Measurements from ENCODE around the gene PCDHGA5. TPM values are rescaled to one million over a fixed set of nuclear protein-coding genes. Genes with fewer than 3 reads are reported as not detected.
"Not testable (repeated sequence)": the region's sequence is repeated elsewhere in the genome, so short reads cannot be mapped to it uniquely, and the experiment has no call there.

Gene PCDHGA5
- total RNA-seq (10 to 100 TPM in 1 of 2 donors, 1 to 10 TPM in 1; 9.4 to 12.2 TPM), polyA plus RNA-seq (ENCODE audit: insufficient read depth, low read depth, low replicate concordance) (1.5 TPM)
- long read RNA-seq, donor 1, full-length matches to known transcripts: 6 of 6 reads
- long read RNA-seq, donor 1, partial matches to known transcripts: 0 of 6 reads
- long read RNA-seq, donor 1, other reads (novel, unspliced or antisense): 0 of 6 reads
- long read RNA-seq, donor 2: 0 reads

- intact Hi-C loops (cut with DNase I; ENCODE audit: low total_unique reads): no loop called here
- Histone ChIP-seq H3K4me1 (no peaks in the 10 kb centered on the region), H3K27me3 (no peaks in the 10 kb centered on the region), H3K4me3 (peak within 1 kb of the TSS in 1 of 2 donors; percentile 27), H3K27ac (no peak within 1 kb of the TSS), H3K36me3 (ENCODE audit: low read depth, missing control alignments) (no peaks in the 10 kb centered on the region), H3K9me3 (no peaks in the 10 kb centered on the region)
- TF ChIP-seq CTCF (IDR thresholded peaks at IDR 0.05): no peak
- no peak for DNase-seq
- WGBS, 2 donors: 17 to 20% methylated on average over 28 to 34 of the region's 34 CpGs
Measured at GRCh38 chr5:141363952-141364660, at the start of gene PCDHGA5. PCDHGA5 (plus strand) TSS chr5:141364162; CDS start chr5:141364331, 169 bp downstream.

- H3K4me1 ChIP-seq; H3K36me3 ChIP-seq (ENCODE audit: low read depth, missing control alignments); H3K27me3 ChIP-seq; DNase-seq; H3K9me3 ChIP-seq; intact Hi-C loops (cut with DNase I; ENCODE audit: low total_unique reads); H3K27ac ChIP-seq; H3K4me3 ChIP-seq: not testable (repeated sequence)
- 80 to 81% methylated on average over 4 of the region's 4 CpGs for WGBS, 2 donors
Measured at GRCh38 chr5:141316963-141317362, 47.0 kb upstream of the PCDHGA5 start.

GRCh38 chr5:141319202-141319601 lies 44.8 kb upstream of the PCDHGA5 start:
- peak overlapping the region; percentile 97 to 99 for H3K27ac ChIP-seq
- H3K27me3 ChIP-seq: no peaks in the 10 kb centered on the region
- WGBS, 2 donors: 53 to 61% methylated on average over 6 of the region's 6 CpGs
- no peaks in the 10 kb centered on the region for H3K9me3 ChIP-seq
- no peak for TF ChIP-seq POLR2A (IDR thresholded peaks at IDR 0.05)
- no peaks in the 10 kb centered on the region for H3K36me3 ChIP-seq (ENCODE audit: low read depth, missing control alignments)
- DNase-seq: no peak
- H3K4me3 ChIP-seq: peak overlapping the region; percentile 84 to 91
- H3K4me1 ChIP-seq: no peaks in the 10 kb centered on the region
- intact Hi-C loops (cut with DNase I; ENCODE audit: low total_unique reads): no loop called here

- no peaks in the 10 kb centered on the region for H3K4me1 ChIP-seq
- H3K27me3 ChIP-seq: no peaks in the 10 kb centered on the region
- peak; percentile 52 for DNase-seq
- 39 to 40% methylated on average over 5 of the region's 5 CpGs for WGBS, 2 donors
- H3K36me3 ChIP-seq (ENCODE audit: low read depth, missing control alignments): no peaks in the 10 kb centered on the region
- TF ChIP-seq CTCF (IDR thresholded peaks at IDR 0.05): no peak
- no peak for TF ChIP-seq POLR2A (IDR thresholded peaks at IDR 0.05)
- H3K9me3 ChIP-seq: no peaks in the 10 kb centered on the region
- intact Hi-C loops (cut with DNase I; ENCODE audit: low total_unique reads): no loop called here
- peak overlapping the region; percentile 97 to 99 for H3K27ac ChIP-seq
- H3K4me3 ChIP-seq: peak overlapping the region; percentile 84 to 91
Measured at GRCh38 chr5:141319699-141320098, 44.3 kb upstream of the PCDHGA5 start.

GRCh38 chr5:141320225-141321169 lies 43.5 kb upstream of the PCDHGA5 start, which contains the start of gene TAF7:
TAF7 (minus strand) TSS chr5:141320784; CDS start chr5:141320044, 740 bp downstream.
- H3K4me1 ChIP-seq: no peaks in the 10 kb centered on the region
- H3K27ac ChIP-seq: peak within 1 kb of the TSS; percentile 97 to 99
- H3K4me3 ChIP-seq: peak within 1 kb of the TSS; percentile 84 to 91
- no peaks in the 10 kb centered on the region for H3K36me3 ChIP-seq (ENCODE audit: low read depth, missing control alignments)
- no peaks in the 10 kb centered on the region for H3K27me3 ChIP-seq
- 1 to 2% methylated on average over 33 to 67 of the region's 67 CpGs for WGBS, 2 donors
- intact Hi-C loops (cut with DNase I; ENCODE audit: low total_unique reads): no loop called here
- peak; percentile 95 for DNase-seq
- no peaks in the 10 kb centered on the region for H3K9me3 ChIP-seq
- TF ChIP-seq CTCF (IDR thresholded peaks at IDR 0.05) (peak; percentile 77 to 89 (median 88)), POLR2A (IDR thresholded peaks at IDR 0.05) (peak; percentile 94)

Measured in testis (tissue), 5 donors.